Hepatocyte (in vitro differentiated cells): ENCODE data around the gene PHKG2.

Experiments used
- CTCF ChIP-seq: fragments of 200-600 bp; sonication (generic); IDR thresholded peaks from 2 replicates; pipeline ENCODE4 v1.5.1; 2016; ENCODE audit warnings: antibody characterized with exemption, mild to moderate bottlenecking; ENCODE audit not compliant: poor library complexity
- EZH2 ChIP-seq: fragments of 200-600 bp; sonication (generic); IDR thresholded peaks from 2 replicates; pipeline ENCODE4 v1.6.1; 2016; ENCODE audit warnings: antibody characterized with exemption, mild to moderate bottlenecking, borderline replicate concordance
- EZH2phosphoT487 ChIP-seq: fragments of 200-600 bp; sonication (generic); IDR thresholded peaks from one replicate; pipeline ENCODE4 v1.6.1; 2018; ENCODE audit warnings: antibody characterized with exemption, mild to moderate bottlenecking, low read depth, moderate library complexity; ENCODE audit not compliant: unreplicated experiment, severe bottlenecking

GRCh38 chr16:30760577-30761426 lies 12.6 kb downstream of the PHKG2 start:
- no peak for TF ChIP-seq CTCF
- TF ChIP-seq EZH2phosphoT487: no peak
- TF ChIP-seq EZH2: no peak
